Karpas-422 (cell line): ENCODE measurements around the gene KMT2A. TPM values are rescaled to one million over a fixed set of nuclear protein-coding genes. Genes with fewer than 3 reads are reported as not detected.

Source experiments
- DNase-seq: peaks from one replicate; pipeline ENCODE4 v3.0.0-alpha.2; 2015
- H2AFZ ChIP-seq: fragments of 200-600 bp; sonication (generic); 2 replicates; pipeline ENCODE4 v1.6.1; 2014; ENCODE audit warnings: antibody characterized with exemption, low read length, mixed read lengths
- H3K27ac ChIP-seq: fragments of 200-600 bp; sonication (generic); 2 replicates; pipeline ENCODE4 v1.5.1; 2014; ENCODE audit warnings: mild to moderate bottlenecking, low read length, moderate library complexity
- H3K27me3 ChIP-seq: fragments of 200-600 bp; sonication (generic); 2 replicates; pipeline ENCODE4 v1.6.1; 2014; ENCODE audit warnings: low read length, mixed read lengths
- H3K36me3 ChIP-seq: fragments of 200-600 bp; sonication (generic); 2 replicates; pipeline ENCODE4 v1.6.1; 2014; ENCODE audit warnings: low read length, mixed read lengths; ENCODE audit not compliant: insufficient read depth
- H3K4me1 ChIP-seq: fragments of 200-600 bp; sonication (generic); 2 replicates; pipeline ENCODE4 v1.6.1; 2014; ENCODE audit warnings: mild to moderate bottlenecking, low read length, mixed read lengths
- H3K4me2 ChIP-seq: fragments of 200-600 bp; sonication (generic); 2 replicates; pipeline ENCODE4 v1.6.1; 2014; ENCODE audit warnings: low read length, low read depth, mild to moderate bottlenecking; ENCODE audit not compliant: poor library complexity, severe bottlenecking
- H3K4me3 ChIP-seq: fragments of 200-600 bp; sonication (generic); 2 replicates; pipeline ENCODE4 v1.5.1; 2014; ENCODE audit warnings: mild to moderate bottlenecking, antibody characterized with exemption, low read length, mixed read lengths
- H3K79me2 ChIP-seq: fragments of 200-600 bp; sonication (generic); 2 replicates; pipeline ENCODE4 v1.6.1; 2014; ENCODE audit warnings: mild to moderate bottlenecking, low read length, mixed read lengths
- H3K9ac ChIP-seq: fragments of 200-600 bp; sonication (generic); 2 replicates; pipeline ENCODE4 v1.6.0; 2014; ENCODE audit warnings: low read length
- H3K9me2 ChIP-seq: fragments of 200-600 bp; sonication (generic), shearing (Covaris generic); replicated peaks from 2 replicates; pipeline ENCODE4 v1.6.0; 2014; ENCODE audit warnings: mild to moderate bottlenecking, low read length, moderate library complexity; ENCODE audit not compliant: insufficient read depth
- H3K9me3 ChIP-seq: fragments of 300-700, 200-600 bp; sonication (generic); 2 replicates; pipeline ENCODE4 v1.6.1; 2014; ENCODE audit warnings: low read length, mixed read lengths
- H4K20me1 ChIP-seq: fragments of 200-600 bp; sonication (generic); 2 replicates; pipeline ENCODE4 v1.6.1; 2014; ENCODE audit warnings: mild to moderate bottlenecking, antibody characterized with exemption, low read length, low read depth; ENCODE audit not compliant: insufficient read depth
- total RNA-seq: library from RNA; depleted of rRNA; stranded (reverse); fragments of >200 nt; shearing (Covaris generic); gene quantifications from 2 replicates; pipeline ENCODE4 v1.2.3, GENCODE V29; 2014; ENCODE audit warnings: low replicate concordance

KMT2A gene
- total RNA-seq, 1 experiment from 2014 or later, result 40.7 TPM

DNA sequence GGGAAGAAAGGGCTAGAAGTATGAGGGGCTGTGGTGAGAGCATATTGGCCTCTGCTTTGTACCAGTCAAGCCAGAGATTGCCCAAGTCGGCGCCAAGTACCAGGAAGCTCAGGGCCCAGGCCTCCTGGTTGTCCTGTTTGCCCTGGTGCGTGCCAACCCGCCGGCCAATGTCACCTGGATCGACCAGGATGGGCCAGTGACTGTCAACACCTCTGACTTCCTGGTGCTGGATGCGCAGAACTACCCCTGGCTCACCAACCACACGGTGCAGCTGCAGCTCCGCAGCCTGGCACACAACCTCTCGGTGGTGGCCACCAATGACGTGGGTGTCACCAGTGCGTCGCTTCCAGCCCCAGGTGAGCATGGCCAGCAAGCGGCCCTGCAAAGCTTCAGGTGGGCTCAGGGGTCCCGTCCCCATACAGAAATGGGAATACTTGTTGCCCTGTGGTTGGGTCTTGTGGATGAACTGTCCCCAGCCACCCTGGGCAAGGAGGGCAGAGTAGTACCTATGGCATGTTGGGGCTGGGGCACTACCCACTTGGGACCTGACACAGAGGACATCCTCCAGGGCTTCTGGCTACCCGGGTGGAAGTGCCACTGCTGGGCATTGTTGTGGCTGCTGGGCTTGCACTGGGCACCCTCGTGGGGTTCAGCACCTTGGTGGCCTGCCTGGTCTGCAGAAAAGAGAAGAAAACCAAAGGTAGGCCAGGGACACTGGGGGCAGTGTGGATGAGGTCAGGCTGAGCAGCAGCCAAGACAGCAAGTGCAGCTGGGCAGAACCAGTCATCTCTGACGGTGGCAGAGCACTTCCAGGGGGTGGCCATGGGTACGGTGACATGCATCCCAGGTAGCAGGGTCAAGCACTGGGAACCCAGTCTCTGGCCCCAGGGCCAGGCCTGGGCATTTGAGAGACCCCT is 96.8 kb downstream of the KMT2A start:
- no peak for DNase-seq
- Histone ChIP-seq H3K79me2 (0 out of 2 replicates have a peak, but pooled peaks cover 2% of the 10 kb centered on the region), H3K27ac (no peak overlapping the region), H3K4me1 (peaks cover 22% of the 10 kb centered on the region), H3K9ac (no peak overlapping the region), H3K4me2 (no peak overlapping the region), H3K27me3 (no peaks in the 10 kb centered on the region), H4K20me1 (no peaks in the 10 kb centered on the region), H2AFZ (no peak overlapping the region), H3K4me3 (no peak overlapping the region), H3K9me3 (no peaks in the 10 kb centered on the region), H3K36me3 (no peaks in the 10 kb centered on the region), H3K9me2 (no peaks in the 10 kb centered on the region)

GRCh38 chr11:118533769-118534729 is 97.8 kb downstream of the KMT2A start:
- 0 out of 2 replicates have a peak, but pooled peaks cover 2% of the 10 kb centered on the region for H3K79me2 ChIP-seq
- H2AFZ ChIP-seq, result no peak overlapping the region
- H4K20me1 ChIP-seq, result no peaks in the 10 kb centered on the region
- H3K9me2 ChIP-seq, result no peaks in the 10 kb centered on the region
- no peak overlapping the region for H3K4me2 ChIP-seq
- no peak for DNase-seq
- H3K27me3 ChIP-seq, result no peaks in the 10 kb centered on the region
- H3K27ac ChIP-seq, result no peak overlapping the region
- H3K9ac ChIP-seq, result no peak overlapping the region
- no peaks in the 10 kb centered on the region for H3K9me3 ChIP-seq
- no peak overlapping the region for H3K4me3 ChIP-seq
- peaks cover 25% of the 10 kb centered on the region for H3K4me1 ChIP-seq
- no peaks in the 10 kb centered on the region for H3K36me3 ChIP-seq

- Histone ChIP-seq H3K36me3 (no peaks in the 10 kb centered on the region), H3K27me3 (no peaks in the 10 kb centered on the region), H3K27ac (no peak overlapping the region), H3K4me1 (peaks cover 14% of the 10 kb centered on the region), H3K9me3 (no peaks in the 10 kb centered on the region), H3K4me3 (no peak overlapping the region), H3K79me2 (0 out of 2 replicates have a peak, but pooled peaks cover under 1% of the 10 kb centered on the region), H3K9me2 (no peaks in the 10 kb centered on the region), H3K9ac (no peak overlapping the region), H2AFZ (no peak overlapping the region), H4K20me1 (no peaks in the 10 kb centered on the region), H3K4me2 (no peak overlapping the region)
- no peak for DNase-seq
Measured at GRCh38 chr11:118535261-118535660, 99.0 kb downstream of the KMT2A start.

GRCh38 chr11:118536726-118537125 is 100.4 kb downstream of the KMT2A start:
- Histone ChIP-seq H3K4me1 (peaks cover 6% of the 10 kb centered on the region), H3K4me2 (no peak overlapping the region), H3K27me3 (no peaks in the 10 kb centered on the region), H3K9me2 (no peaks in the 10 kb centered on the region), H3K36me3 (no peaks in the 10 kb centered on the region), H3K4me3 (no peak overlapping the region), H2AFZ (no peak overlapping the region), H3K9me3 (no peaks in the 10 kb centered on the region), H3K79me2 (no peaks in the 10 kb centered on the region), H4K20me1 (no peaks in the 10 kb centered on the region), H3K27ac (no peak overlapping the region), H3K9ac (no peak overlapping the region)
- DNase-seq, result no peak

- no peak for DNase-seq
- no peak overlapping the region for H3K4me3 ChIP-seq
- no peaks in the 10 kb centered on the region for H3K36me3 ChIP-seq
- no peak overlapping the region for H3K9ac ChIP-seq
- no peaks in the 10 kb centered on the region for H4K20me1 ChIP-seq
- H3K9me3 ChIP-seq, result no peaks in the 10 kb centered on the region
- H3K9me2 ChIP-seq, result no peaks in the 10 kb centered on the region
- H2AFZ ChIP-seq, result no peak overlapping the region
- H3K27me3 ChIP-seq, result no peaks in the 10 kb centered on the region
- H3K79me2 ChIP-seq, result no peaks in the 10 kb centered on the region
- H3K4me1 ChIP-seq, result peaks cover 4% of the 10 kb centered on the region
- no peak overlapping the region for H3K4me2 ChIP-seq
- no peak overlapping the region for H3K27ac ChIP-seq
Measured at GRCh38 chr11:118537409-118537980, 101.2 kb downstream of the KMT2A start.

GRCh38 chr11:118544010-118544646 is 107.8 kb downstream of the KMT2A start:
- no peak for DNase-seq
- no peak overlapping the region for H2AFZ ChIP-seq
- no peaks in the 10 kb centered on the region for H3K9me3 ChIP-seq
- no peaks in the 10 kb centered on the region for H3K79me2 ChIP-seq
- H3K4me1 ChIP-seq, result no peaks in the 10 kb centered on the region
- no peaks in the 10 kb centered on the region for H3K27me3 ChIP-seq
- no peaks in the 10 kb centered on the region for H4K20me1 ChIP-seq
- no peaks in the 10 kb centered on the region for H3K9me2 ChIP-seq
- no peak overlapping the region for H3K27ac ChIP-seq
- H3K4me2 ChIP-seq, result no peak overlapping the region
- no peaks in the 10 kb centered on the region for H3K36me3 ChIP-seq
- no peak overlapping the region for H3K4me3 ChIP-seq
- H3K9ac ChIP-seq, result no peak overlapping the region

DNA sequence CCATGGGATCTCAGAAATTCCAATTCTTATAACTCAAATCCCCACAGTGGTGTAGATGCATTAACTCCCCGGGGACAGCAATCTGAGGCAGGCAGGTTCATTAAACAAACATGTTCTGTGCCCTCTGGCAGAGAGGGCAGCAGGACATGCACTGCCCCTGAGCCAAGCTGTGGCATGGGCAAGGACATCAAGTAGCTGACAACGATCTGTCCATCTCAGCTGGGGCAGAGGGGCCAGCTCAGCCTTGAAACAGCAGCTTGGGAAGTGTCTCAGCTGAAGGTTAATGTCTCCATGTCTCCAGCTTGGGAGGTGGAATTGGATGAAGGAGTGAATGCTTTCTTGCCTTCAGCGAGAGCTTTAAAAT is 108.3 kb downstream of the KMT2A start:
- Histone ChIP-seq H3K4me1 (no peaks in the 10 kb centered on the region), H2AFZ (no peak overlapping the region), H3K4me2 (no peak overlapping the region), H3K9me3 (no peaks in the 10 kb centered on the region), H3K9me2 (no peaks in the 10 kb centered on the region), H3K9ac (no peak overlapping the region), H4K20me1 (no peaks in the 10 kb centered on the region), H3K27ac (no peak overlapping the region), H3K4me3 (no peak overlapping the region), H3K27me3 (no peaks in the 10 kb centered on the region), H3K36me3 (no peaks in the 10 kb centered on the region), H3K79me2 (no peaks in the 10 kb centered on the region)
- no peak for DNase-seq
